GM21528 (cell line): ENCODE results near the gene CD93.

ENCODE experiments used
- ATAC-seq: cut with Tn5 transposase; IDR thresholded peaks from one replicate; pipeline ENCODE4 v1.9.1; 2021; ENCODE audit warnings: mild to moderate bottlenecking, moderate library complexity; ENCODE audit not compliant: unreplicated experiment, low FRiP score

The CD93 gene

DNA sequence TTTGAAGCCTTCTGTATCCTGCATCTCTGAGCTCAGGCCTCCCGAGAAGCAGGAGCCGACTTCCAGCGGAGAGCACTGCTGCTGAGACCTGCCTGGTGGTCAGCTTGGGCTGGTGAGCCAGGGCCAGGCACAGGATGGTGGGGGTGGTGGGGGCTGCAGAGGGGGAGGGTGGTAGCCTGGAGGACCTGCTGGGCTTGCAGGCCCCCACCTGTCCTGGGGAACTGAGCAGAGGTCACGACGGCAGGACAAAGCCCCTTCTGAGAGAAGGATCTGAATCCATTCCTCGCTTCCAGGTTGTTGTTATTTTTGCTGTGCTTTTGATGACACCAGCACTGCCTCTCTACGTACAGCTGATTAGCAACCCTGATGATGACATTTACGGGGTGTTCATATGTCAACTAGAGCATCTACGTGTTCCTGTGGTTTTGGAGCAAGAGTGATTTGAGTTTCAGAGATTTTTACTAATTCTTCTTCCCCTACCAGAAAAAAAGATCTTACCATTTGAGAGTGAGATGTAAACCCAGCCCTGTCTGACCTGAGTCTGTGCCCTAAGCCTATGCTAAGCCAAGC, 35.7 kb upstream of the CD93 start:
- ATAC-seq = no peak

DNA sequence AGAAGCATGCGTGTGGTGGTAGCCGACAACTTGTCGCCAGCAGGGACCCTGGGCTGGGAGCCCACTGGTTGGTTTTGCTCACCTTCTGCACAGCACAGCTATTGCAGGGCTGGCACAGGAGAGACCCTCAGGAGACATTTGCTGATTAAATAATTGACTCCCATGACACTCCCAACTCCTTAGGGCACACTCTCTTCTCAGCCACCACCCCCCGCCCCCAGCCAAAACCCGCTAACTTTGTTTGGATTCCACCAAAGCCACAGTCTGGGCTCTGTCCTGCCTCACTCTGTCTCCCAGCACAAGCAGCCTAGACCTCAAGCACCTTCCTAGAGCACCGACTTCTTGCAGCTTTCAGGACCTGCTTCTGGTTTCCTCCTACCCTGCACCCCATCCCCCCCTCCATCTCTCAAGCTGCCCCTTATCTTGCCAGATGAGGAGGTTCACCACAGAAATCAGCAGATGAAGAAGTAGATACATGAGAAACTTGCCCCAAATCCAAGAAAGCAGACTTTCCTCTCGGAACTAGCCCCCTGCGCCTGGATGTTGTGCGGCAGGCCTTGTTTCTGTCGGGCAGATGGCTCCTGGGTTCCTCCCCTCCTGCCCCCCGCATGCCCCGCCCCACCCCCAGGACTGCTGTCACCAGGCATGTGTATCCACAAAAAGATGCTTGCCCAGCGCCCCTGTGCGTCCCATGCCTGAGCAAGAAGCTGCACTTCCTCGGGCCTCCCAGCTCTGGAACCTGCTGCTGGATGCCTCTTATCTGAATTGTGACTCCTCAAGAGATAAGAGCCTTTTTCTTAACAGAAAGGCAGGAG, 35.0 kb upstream of the CD93 start:
- ATAC-seq = no peak

DNA sequence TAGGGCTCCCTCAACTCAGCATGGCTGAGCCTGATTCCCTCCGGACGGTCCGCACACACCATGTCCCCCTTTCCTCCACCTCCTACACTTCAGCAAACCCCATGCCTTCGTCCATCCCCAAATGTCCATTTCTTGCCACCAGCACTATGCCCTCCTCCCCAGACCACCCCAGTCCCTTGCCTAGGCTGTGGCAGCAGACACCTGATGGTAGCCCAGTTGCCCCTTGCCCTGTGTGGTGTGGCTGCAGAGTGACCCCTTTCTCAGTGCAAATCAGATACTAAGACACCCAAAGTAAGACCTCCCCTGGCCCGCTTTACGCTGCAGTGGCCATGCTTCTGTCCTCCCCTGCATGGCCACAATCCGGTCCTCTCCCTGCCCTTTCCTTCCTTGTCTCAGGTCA, 34.1 kb upstream of the CD93 start:
- ATAC-seq = no peak

DNA sequence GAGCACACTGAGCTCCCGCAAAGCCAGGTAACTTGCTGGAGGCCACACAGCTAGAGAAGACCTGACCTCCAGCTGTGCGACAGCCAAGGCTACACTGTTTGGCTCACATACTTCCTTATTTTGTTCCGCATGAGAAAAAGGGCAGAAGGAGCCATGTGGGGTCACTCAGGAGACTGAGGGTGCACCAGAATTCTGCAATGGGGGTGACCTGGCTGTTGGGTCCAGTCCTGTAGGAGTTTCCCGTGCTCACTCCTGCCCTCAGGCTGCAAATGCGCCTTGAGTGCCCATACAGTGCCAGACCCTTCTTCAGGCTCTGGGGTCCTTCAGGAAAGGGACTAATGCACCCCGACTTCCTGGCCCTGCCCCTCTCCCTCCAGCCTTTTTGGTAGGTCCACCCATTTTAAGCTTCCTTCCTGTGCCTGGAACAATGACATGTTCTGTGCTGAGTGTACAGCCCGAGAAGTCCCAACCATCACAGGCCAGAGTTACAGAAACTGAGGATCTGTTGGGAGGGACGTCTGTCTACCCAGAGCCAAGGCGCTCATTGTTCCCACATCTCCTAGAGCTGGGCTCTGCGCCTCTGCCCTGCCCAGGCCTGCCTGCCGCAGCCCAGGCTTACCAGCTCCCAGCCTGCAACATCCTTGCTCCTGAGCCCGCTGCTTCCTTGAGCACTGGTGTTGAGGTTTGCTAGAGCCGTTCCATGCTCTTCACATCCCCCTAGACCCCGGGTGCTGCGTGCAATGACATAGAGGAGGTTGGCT, 33.5 kb upstream of the CD93 start:
- ATAC-seq = no peak

DNA sequence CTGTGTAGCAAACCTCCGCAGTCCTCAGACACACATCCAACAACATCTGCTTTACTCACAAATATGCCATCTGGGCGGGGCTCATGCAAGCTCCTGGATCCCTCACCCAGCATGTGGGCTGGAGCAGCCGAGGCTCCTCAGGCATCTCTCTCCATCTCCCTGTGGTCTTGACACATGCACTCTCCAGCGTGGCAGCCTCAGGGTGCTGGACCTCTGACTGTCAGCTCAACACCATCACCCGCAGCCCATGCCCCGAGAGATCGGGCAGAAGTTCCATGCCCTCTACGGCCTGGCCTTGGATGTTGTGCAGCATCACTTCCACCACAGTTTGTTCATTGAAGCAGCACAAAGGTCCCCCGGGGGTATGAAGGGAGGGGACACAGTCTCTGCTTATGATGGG, 32.6 kb upstream of the CD93 start:
- no peak for ATAC-seq

DNA sequence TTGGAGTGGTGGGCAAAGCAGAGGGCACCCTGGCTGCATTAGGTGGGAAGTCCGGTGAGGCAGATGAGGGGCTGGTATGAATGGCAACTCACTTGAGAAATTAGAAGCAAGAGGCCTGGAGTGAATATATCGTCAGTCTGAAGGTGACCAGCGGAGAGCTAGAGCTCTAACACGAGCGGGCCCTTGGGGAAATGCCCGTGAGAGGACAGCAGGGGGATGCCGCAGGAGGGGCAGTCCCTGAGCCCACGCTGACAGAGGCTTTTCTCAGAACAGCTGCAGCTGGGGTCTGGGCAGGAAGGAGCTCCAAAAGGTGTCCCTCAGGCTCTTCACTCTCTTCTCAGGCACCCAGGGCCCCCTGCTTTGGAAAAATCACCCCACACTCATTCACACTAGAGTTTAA, 32.0 kb upstream of the CD93 start:
- no peak for ATAC-seq

DNA sequence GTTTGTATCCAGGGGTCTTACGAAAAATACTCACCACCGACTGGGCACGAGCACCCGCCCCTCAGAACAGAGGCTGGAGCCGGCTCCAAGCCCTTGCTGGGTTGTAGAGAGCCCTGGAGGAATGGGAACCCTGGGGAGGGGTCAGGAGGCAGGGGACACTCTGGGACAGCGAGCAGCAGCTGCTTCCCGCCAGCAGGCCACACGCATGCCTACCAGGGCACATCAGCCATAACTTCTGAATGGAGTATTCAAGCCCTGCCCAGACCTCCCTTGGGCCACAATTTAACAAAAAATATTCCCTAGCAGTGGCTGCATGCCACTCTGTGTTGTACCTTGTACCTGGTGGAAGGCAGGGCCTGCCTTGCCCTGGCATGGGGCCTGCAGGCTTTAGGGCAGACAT, 31.6 kb upstream of the CD93 start:
- no peak for ATAC-seq

DNA sequence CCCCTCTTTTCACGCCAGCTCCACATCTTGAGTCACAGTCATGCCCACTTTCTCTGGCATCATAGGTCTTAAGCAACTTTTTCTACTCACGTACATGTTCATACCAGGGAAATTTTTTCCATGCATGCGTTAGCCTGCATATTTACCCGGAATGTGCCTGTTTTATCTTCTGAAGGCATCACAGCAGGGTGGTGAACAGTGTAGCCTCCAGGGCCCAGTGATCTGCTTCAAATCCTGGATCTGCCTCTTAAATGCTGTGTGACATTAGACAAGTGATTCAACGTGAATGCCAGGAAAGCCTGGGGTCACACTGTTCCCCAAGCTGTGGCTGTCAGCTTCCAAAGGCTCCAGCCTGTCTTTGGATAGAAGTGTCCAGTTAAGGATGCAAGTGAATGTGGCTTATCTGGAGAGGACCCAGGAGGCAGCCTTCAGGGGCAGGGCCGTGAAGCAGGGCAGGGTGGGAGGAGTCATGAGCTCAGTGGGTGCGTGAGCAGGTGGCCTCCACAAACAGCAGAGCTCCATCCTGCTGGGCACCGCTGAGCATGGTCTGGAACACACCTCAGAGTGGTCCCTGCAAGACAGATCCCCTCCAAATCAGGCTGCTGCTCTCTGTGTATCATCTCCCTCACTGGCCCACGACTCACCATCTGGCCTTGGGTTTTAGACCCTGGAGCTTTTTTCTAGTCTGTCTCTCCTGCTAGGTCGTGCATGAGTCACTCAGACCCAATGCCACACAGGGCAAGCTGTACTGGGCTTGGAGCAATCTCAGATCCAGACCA, 30.4 kb upstream of the CD93 start:
- no peak for ATAC-seq

DNA sequence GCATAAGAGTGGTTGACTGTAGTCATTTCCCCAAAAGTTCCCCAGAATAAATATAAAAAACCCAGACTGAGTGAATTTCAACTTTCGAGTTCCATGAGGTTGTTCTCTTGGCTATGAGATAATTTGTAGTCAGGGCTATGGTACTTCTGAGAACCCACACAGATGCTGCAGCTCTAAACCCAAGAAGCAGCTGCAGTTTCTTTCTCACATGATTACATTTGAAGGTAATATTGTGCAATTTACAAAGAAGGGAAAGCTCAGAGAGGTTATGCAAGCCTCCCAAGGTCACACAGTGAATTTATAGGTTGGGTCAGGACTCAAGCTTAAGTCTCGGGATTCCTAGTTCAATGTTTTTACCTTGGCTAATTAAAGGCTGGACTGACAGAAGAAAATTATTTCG, 29.7 kb upstream of the CD93 start:
- no peak for ATAC-seq

DNA sequence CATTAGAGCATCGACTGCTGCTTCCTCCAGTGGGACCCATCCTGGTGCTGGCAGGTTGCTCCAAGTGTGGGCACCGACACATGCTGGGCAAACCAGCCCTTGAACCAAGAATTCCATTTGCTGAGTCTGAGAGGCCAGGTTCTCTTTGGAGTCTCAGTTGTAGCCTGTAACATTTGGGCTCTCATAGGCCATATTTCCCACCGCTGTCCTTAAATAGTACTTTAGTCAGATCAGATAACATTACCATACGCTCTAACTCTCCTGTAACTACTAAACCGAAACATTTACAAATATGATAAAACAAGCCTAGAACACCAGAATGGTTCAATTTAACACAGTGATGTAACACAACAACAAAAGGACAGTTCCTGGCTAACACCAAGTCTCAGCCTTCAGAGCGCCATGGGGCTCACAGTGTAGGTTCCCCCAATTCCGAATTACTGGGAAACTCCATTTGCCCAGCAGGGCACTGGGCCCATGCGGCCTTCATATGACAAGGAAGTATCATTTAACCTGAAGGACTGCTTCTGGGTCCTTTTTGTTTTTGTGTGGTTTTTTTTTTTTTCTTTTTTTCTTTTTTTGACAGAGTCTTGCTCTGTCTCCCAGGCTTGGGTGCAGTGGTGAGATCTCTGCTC, 28.4 kb upstream of the CD93 start:
- ATAC-seq = no peak

DNA sequence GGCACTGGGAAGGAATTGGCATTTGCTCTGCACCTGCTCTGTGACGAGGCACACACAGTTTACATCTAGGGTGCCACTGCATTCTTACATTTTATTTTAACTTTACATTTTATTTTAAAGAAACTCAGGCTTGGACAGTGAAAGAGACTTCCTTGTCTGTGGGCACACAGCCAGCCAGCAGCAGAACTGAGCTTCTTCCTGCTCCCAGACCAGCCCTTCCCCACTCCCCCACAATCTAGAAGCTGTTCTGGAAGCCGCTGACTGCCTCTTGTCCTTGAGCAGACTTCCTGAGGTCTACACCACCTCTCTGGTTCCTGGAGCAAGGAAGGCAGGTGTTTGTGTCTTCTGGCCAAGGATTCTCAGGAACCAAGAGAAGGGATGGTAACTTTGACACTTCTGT, 27.9 kb upstream of the CD93 start:
- ATAC-seq = no peak

DNA sequence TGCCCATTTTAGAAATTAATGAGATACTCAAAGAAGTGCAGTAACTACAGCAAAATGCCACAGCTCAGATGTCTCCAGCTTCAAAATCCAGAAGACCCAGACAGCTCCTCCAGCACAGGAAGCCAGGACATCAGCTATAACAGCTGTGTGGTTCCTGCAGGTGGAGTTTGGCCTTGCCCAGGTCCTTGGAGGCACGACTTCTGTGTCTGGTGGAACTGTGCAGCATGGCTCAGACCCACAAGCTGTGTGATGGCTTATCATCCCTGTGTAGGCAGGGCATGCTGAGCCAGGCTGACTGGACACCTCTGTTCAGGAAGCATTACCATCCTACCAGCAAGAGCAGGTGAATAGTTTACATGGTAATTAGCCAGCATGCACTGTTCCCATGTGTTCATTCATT, 26.5 kb upstream of the CD93 start:
- no peak for ATAC-seq

DNA sequence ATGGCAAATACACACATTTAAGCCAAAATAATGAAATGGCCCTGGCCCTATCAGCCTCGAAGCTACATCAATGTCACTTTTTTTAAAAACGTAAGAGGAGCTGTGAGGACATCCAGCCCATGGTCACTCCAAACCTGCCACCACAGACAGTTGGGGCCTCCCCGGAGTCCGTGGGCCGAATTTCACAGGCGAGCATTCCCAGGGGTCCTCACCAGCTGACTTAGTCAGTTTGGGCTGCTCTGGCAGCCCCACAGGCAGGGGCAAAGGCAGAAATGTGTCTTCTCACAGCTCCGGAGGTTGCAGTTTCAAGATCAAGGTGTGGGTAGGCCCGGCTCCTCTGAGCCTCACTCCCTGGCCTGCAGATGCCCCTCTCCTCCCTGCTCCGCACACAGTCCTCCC, 25.8 kb upstream of the CD93 start:
- ATAC-seq = no peak

DNA sequence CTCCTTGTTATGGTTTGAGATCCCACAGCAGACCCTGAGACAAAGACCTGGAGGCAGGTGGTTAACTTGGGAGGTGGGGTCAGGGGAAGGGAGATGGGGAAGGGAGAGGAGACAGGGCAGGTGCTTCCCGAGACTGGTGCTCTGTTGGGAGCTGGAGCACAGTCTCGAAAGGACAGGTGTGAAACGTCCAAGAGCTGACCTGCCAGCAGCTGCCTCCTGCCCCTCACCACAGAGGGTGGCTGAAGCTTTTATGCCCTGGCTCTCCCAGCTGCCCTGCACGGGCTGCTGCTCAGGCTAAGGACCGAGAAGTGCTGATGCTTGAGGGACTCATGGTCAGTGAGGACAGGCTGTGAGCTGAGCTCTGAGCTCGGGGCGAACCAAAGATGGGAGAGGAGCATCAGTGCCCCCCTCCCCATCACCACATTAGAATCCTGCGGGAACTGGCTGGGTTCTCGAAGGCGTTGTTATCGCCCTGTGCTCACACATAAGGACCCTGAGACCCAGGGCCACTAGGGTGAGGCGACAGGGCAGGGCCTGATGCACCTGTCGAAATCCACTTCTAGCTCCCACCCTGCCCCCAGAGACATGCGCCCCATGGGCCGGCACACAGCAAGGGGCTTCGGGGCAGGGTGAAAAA, 25.3 kb upstream of the CD93 start:
- ATAC-seq = no peak

DNA sequence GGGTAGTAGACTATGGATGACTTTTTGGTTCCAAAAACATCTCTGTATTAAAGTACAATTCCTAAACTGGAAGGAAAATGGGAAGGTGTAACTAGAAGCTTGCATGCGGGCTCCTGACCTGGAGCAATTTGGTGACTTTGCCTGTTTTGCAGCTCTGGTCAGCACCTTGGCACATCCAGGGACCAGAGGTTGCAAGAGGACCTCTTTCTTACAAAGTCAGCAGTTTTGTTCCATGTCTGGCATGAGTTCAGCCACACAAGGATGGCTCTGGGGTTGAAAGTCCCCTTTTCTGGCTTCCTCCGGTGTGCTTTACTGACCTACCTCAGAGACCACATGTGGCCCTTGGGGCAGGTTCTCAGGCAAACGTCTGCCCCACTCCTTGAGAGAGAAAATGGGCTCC, 22.7 kb upstream of the CD93 start:
- ATAC-seq = no peak

DNA sequence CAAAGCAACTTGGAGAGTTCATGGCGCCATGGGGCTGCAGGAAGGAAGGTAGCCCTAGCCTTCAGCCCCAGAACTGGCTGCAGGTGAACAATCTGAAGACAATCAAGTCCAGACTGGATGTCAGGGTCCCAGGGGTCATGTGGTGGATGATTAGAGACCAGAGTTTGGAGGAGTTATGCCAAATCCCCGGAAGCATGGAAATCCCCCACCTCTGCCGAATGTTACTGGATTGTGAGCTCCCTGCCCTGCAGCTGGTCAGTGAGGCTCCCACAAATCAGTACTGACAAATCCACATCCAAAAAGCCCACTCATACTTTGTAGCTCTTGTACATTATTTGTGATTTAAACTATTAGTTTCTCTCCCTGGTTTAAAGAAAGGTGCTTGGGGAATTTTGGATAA, 21.3 kb upstream of the CD93 start:
- ATAC-seq = no peak

DNA sequence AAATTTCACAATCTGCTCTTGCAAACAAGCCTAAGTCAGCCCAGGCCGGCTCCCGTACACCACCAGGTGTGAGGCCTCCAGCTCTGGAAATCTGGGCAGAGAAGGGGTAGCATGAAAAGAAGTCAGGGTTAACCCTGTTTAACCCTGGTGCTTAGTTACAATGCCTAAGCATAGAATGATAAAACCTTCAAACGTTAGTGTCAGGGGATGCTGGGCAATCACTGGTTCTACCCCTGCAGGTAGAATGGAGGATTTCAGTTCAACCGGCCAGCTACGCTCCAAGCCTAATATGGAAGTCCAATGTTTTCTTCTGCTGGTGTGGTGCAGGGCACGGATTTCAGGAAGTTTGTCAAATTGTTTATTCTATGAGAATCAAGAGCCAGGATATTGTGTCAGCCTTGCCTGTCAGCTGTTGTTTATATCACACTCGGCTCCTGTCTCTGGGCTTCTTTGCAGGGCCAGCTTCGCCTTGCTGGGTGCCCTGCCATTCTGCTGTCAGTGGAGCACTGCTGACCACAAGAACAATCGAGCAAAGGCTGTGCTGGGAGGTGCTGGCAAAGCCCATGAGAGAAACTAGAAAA, 20.2 kb upstream of the CD93 start:
- ATAC-seq = no peak

DNA sequence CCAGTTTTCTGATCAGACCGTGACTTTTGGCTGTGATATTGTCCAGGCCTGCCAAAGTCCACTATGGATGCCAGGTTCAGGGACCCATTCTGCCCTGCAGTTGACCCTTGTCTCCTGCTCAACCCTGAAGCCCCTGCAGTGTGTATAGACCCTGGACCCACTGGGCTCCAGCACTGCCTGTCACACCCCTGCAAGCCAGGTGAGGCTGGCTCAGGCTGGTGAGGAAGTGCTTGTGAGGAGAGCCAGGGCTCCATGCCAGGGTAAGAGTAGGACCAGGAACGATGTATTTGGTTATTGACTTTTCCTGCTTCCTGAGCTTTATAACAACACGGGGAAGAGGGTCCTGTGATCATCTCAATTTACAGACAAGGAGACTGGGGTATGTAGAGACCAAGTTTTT, 19.1 kb upstream of the CD93 start:
- ATAC-seq = no peak

DNA sequence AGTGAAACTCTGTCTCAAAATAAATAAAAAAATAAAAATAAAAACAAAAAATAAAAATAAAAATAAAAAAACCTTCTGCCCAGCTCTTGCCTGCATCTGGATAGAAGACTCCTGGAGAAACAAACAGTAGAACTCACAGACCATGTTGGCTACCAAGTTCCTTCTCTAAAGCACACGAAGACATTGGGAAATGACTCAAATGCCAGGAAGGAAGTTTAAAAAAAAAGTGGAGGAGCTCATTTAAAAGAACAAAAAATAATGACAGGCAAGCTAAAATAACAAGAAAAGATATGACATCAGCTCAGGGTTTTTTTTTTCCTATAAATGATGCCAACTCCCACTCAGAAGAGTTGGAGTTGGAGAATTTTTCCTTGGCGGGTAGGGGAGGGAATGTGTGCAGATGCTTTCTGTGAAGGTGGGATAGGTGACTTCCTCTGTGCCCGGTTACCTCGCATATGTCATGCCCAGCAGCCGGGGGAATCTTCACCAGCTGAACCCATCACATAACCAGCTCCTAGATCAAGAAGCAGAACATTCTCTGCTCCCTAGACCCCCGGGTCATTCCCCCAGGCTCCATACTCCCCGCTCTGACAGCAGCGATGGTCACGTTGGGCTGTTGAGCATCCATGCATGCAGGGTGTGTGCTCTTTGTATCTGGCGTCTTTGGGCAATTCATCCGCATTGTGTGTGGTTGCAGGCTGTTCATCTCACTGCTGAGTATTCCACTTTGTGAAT, 17.3 kb upstream of the CD93 start:
- no peak for ATAC-seq
